Activated CD8-positive, alpha-beta memory T cell treated with anti-CD3 and anti-CD28 coated beads, Interleukin-2, amount 50 U/mL, for 1 hour (primary cell): ENCODE measurements around the gene THRA.
A peak's percentile ranks its signal among the peaks of the same experiment; 100 is the strongest.

Experiments used
- DNase-seq: peaks from one replicate; pipeline ENCODE4 v3.0.0-alpha.2; 2020; ENCODE audit errors: extremely low read depth

Gene THRA

GRCh38 chr17:40099619-40100418 lies 37.1 kb downstream of the THRA start:
- DNase-seq, result no peak

GRCh38 chr17:40100419-40100668 lies 37.6 kb downstream of the THRA start, which contains the start of gene NR1D1:
Gene NR1D1, minus strand, starts transcription at chr17:40100589. Its CDS starts 495 bp downstream, at chr17:40100094.
- DNase-seq, result no peak

- DNase-seq, result peak; percentile 77
Measured at GRCh38 chr17:40100669-40101366, 38.1 kb downstream of the THRA start.

GRCh38 chr17:40101367-40102210 lies 38.8 kb downstream of the THRA start:
- DNase-seq, result no peak

GRCh38 chr17:40103071-40103661 lies 40.4 kb downstream of the THRA start:
- no peak for DNase-seq

- DNase-seq, result no peak
Measured at GRCh38 chr17:40103688-40104087, 40.9 kb downstream of the THRA start.

GRCh38 chr17:40104594-40105486 lies 42.1 kb downstream of the THRA start:
- DNase-seq, result no peak

- no peak for DNase-seq
Measured at GRCh38 chr17:40105861-40106759, 43.3 kb downstream of the THRA start.

- DNase-seq, result no peak
Measured at GRCh38 chr17:40106760-40107521, 44.2 kb downstream of the THRA start.

- no peak for DNase-seq
Measured at GRCh38 chr17:40107522-40108174, 44.9 kb downstream of the THRA start.

- DNase-seq, result no peak
Measured at GRCh38 chr17:40108970-40109824, 46.4 kb downstream of the THRA start.

GRCh38 chr17:40110026-40110845 lies 47.5 kb downstream of the THRA start:
- no peak for DNase-seq

- DNase-seq, result no peak
Measured at GRCh38 chr17:40111221-40112128, 48.7 kb downstream of the THRA start.

GRCh38 chr17:40112191-40112711 lies 49.5 kb downstream of the THRA start:
- no peak for DNase-seq

- no peak for DNase-seq
Measured at GRCh38 chr17:40112718-40113109, 49.9 kb downstream of the THRA start.
